Neural progenitor cell (in vitro differentiated cells): ENCODE results near the gene TBC1D2.

Source experiments
- CTCF ChIP-seq: fragments of 200-600 bp; sonication (generic); IDR thresholded peaks from 2 replicates; pipeline ENCODE4 v1.5.1; 2017; ENCODE audit warnings: antibody characterized with exemption, mild to moderate bottlenecking
- EZH2 ChIP-seq: fragments of 200-600 bp; sonication (generic); IDR thresholded peaks from 2 replicates; pipeline ENCODE4 v1.6.1; 2017; ENCODE audit warnings: antibody characterized with exemption, mild to moderate bottlenecking, moderate library complexity
- EZH2phosphoT487 ChIP-seq: fragments of 200-600 bp; sonication (generic); IDR thresholded peaks from 2 replicates; pipeline ENCODE4 v1.6.1; 2017; ENCODE audit warnings: antibody characterized with exemption

- TF ChIP-seq EZH2 (no peak), CTCF (no peak), EZH2phosphoT487 (no peak)
These were observed 95.7 kb downstream of the TBC1D2 start for GRCh38 chr9:98159790-98160189.
